Astrocyte of the cerebellum (primary cell): ENCODE data around the gene RASL12.
A peak's percentile ranks its signal among the peaks of the same experiment; 100 is the strongest.

Source experiments
- DNase-seq: peaks from one replicate; pipeline ENCODE4 v3.0.0-alpha.2; 2011; ENCODE audit warnings: low read depth
- H3K4me3 ChIP-seq: 2 replicates; pipeline ENCODE4 v1.5.1; 2011; ENCODE audit warnings: mild to moderate bottlenecking, low read depth, low read length, moderate library complexity
- CTCF ChIP-seq: IDR thresholded peaks from 2 replicates; pipeline ENCODE4 v1.5.1; 2012; ENCODE audit warnings: low read length, low read depth, moderate library complexity, mild to moderate bottlenecking; ENCODE audit errors: missing control alignments
- in situ Hi-C: cut with HindIII; loops from 2 replicates; pipeline ENCODE4 v1.10.0; 2017; ENCODE audit warnings: low sequenced_read_pairs

Gene RASL12

DNA sequence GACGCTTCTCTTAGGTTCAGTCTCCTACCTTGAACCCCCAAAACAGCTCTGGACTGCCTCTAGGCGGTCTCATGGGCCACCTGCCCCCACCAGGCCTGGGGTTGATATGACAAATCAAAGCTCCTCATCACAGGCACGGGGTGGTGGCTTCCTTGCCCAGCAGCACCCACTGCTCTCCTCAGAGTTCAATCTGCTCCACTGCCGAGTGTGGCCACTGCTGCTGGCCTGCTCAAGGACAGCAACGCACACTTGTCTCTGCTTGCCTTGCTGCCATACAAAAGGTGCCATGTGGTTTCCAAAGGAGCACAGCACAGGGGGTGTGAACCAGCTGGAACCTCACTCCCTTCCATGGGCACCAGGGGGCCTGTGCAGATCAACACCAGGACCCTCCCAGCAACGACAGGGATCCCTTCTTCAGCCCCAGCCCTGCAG is 18.9 kb upstream of the RASL12 start:
- H3K4me3 ChIP-seq, result no peak overlapping the region
- in situ Hi-C loops, result no loop called here
- DNase-seq, result no peak
- TF ChIP-seq CTCF, result no peak

- peak; percentile 63 for TF ChIP-seq CTCF
- no peak for DNase-seq
Measured at GRCh38 chr15:65085990-65086679, 18.3 kb upstream of the RASL12 start.

DNA sequence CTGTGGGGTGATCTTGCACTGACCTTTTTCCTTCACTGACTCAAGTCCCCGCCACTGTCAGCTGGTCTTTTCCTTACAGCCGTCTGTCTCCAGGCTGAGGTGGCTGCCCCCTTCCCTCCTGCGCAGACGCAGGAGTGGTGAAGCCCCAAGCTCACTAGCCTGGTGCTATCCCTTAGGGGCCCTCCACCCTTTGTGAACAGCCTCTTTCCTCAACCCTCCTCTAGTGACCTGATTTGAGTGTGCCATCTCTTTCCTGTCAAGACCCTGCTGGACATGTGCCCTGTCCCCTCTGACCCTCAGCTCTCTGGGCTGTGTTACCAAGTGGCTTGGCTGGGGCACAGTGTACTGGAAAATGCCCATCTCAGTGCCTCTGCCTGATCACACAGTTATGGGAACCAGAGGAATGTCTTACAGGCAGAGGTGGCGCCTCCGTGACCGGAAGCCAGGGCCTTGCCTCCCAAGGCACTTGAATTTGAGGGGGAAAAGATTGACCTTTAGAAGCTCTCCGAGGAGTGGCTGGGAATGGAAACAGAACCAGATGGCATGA is 17.5 kb upstream of the RASL12 start:
- no peak for TF ChIP-seq CTCF
- in situ Hi-C loops, result no loop called here
- H3K4me3 ChIP-seq, result no peak overlapping the region
- DNase-seq, result no peak

More at GRCh38 chr15:65085990-65086679, 18.3 kb upstream of the RASL12 start:
- H3K4me3 ChIP-seq, result no peak overlapping the region
- in situ Hi-C loops, result no loop called here

DNA sequence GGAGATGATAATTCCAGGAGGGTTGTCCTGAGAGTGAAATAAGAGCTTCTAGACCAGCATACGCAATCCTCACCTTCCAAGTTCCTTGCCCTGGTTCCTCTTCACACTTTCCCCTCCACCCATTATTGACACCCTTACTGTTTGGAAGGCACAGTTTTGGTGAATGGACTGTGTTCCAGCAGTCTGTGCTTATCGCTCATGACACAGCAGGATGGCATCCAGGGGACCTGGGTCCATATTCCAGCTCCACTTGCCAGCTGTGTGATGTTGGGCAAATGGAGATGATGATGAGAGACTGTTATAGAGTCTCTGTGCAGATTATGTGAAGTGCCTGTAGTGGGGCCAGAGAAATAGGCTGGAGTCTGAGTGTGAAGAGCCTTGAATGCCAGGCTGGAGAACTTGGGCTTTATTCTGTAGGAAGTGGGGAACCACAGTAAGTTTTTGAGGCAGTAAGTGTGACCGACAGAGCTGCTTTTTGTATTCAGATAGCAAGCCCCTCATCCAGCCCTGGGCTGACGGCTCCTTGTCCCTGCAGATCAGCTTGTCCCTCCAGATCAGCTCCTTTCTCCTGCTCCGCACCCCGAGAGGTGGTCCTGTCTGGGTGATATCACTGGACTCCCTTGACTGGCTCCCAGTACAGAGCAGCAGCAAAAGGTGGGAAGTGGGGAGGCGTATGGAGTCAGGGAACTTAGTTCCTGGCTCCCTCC is 16.9 kb upstream of the RASL12 start:
- no peak overlapping the region for H3K4me3 ChIP-seq
- no peak for TF ChIP-seq CTCF
- DNase-seq, result no peak
- in situ Hi-C loops, result no loop called here

- no peak overlapping the region for H3K4me3 ChIP-seq
- in situ Hi-C loops, result no loop called here
- TF ChIP-seq CTCF, result peak; percentile 57
- peak; percentile 36 for DNase-seq
Measured at GRCh38 chr15:65083262-65083701, 15.5 kb upstream of the RASL12 start.

- no peak overlapping the region for H3K4me3 ChIP-seq
- in situ Hi-C loops, result no loop called here
- TF ChIP-seq CTCF, result no peak
- no peak for DNase-seq
Measured at GRCh38 chr15:65082303-65082953, 14.6 kb upstream of the RASL12 start.
